ENCODE measurements around the gene HS6ST2. TPM values are rescaled to one million over a fixed set of nuclear protein-coding genes. Genes with fewer than 3 reads are reported as not detected.

Gene HS6ST2
- total RNA-seq, 4 donors from 2014 or later = 0.22 to 0.34 (median 0.33) TPM; not detected in 1

DNA sequence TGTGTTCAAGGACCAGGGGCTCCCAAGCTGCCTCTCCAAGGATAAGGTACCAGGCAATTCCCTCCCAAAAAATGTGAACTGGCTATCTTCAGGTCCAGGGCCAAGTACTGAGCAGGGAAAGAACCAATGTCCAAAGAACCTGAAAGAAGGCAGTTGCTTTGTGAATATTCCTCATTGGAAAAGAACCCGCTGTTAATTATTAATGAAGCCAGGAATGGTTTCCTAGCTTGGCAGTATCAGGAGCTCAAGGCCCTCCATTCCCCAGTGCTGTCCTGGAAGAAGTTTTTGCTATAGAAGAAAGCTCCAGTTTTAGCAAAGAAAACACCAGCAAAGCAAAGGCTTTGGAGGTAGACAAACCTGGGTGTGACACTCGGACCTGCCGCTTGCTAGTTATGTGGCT is 339.6 kb downstream of the HS6ST2 start:
- TF ChIP-seq, protein P1, sequence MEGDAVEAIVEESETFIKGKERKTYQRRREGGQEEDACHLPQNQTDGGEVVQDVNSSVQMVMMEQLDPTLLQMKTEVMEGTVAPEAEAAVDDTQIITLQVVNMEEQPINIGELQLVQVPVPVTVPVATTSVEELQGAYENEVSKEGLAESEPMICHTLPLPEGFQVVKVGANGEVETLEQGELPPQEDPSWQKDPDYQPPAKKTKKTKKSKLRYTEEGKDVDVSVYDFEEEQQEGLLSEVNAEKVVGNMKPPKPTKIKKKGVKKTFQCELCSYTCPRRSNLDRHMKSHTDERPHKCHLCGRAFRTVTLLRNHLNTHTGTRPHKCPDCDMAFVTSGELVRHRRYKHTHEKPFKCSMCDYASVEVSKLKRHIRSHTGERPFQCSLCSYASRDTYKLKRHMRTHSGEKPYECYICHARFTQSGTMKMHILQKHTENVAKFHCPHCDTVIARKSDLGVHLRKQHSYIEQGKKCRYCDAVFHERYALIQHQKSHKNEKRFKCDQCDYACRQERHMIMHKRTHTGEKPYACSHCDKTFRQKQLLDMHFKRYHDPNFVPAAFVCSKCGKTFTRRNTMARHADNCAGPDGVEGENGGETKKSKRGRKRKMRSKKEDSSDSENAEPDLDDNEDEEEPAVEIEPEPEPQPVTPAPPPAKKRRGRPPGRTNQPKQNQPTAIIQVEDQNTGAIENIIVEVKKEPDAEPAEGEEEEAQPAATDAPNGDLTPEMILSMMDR (IDR thresholded peaks at IDR 0.05; ENCODE audit: low read depth) = no peak

DNA sequence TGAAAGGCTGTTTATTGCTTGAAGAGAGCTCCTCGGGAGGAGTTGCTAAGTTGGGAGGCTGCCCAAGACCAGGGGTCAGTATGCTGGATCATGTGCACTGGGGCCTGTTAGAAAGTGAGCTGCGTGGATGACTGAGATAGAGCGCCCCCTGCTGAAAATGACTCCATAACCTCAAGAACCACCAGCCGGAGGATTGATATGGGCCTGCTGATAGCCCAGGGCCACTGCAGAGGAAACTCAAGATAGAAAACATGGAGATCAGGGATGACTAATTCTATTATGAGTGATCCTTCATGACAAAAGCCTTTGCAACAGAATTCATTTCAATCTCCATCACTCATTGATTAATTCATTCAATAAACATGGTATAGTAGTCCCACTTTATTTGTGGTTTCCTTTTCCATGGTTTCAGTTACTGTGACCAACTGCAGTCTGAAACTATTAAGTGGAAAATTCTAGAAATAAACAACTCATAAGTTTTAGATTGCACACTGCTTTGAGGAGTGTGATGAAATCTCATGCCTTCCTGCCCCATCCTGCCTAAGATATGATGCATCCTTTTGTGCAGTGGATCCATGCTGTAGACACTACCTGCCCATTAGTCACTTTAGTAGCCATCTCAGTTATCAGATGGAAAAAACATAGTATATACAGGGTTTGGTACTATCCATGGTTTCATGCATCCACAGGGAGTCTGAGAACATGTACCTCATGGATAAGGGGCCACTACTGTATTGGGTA is 342.9 kb downstream of the HS6ST2 start:
- TF ChIP-seq, protein P1 (IDR thresholded peaks at IDR 0.05; ENCODE audit: low read depth) = no peak

DNA sequence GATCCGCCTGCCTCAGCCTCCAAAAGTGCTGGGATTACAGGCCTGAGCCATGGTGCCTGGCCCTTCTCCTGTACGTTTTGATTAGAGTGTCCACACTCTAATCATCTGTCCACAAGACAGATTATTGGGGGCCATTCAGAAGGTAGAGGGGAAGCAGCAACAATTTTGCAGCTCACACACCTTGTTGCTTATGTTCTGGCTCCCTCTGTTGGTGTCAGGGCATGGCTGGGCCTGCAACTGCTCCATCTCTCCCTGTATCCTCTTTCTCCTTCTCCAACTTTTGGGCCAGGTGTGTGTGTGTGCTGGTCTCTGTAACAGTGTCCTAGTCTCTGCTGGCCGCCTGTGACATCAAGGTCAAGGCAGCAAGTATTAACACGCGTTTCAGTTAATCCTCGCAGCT is 344.1 kb downstream of the HS6ST2 start:
- TF ChIP-seq, protein P1 (IDR thresholded peaks at IDR 0.05; ENCODE audit: low read depth) = no peak

DNA sequence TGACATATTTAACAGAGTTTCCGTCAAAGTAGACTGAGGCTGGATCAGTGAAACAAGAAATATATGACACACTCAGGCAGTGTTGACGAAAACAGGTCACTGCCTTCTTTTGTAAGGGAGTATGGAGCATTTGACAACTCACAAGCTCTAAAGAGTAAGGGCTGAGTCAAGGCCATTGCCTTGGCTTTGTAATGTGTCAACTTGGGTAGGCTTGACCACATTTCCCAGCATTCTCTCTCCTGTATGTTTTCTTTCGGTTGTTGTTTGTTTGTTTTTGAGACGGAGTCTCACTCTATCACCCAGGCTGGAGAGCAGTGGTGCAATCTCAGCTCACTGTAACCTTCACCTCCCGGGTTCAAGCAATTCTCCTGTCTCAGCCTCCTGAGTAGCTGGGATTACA is 344.6 kb downstream of the HS6ST2 start:
- TF ChIP-seq, protein P1 (IDR thresholded peaks at IDR 0.05; ENCODE audit: low read depth) = no peak

DNA sequence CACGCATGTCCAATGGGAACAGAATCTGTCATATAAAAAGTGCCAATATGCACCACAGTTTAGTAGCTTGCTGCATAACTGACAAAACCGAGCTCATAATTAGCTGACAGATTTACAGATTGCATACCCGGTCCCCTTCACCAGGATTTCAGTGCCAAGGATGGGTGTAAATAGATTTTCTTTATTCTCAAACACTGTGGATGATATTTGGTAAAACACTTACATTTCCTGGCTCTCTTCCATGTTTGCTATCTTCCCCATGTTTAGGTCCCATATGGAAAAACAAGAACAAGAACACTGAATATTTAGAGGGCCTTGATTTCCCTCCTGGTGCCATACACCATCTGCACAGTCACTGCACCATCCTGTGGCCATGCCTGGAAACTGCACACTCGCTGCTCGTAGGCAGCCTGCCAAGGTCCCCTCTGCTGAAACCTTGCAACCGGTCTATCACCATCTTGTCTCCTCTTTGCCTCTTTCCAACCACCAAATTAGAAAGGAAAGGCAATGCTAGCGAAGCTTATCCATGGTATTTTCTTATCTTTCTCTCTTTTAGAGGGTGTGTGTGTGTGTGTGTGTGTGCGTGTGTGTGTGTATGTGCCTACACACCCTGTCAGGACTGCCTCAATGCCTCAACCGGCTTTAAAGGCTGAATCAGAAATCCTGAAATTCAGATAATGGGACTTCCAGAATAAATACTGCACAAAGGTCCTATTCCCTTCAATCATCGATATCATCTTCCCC is 345.4 kb downstream of the HS6ST2 start:
- TF ChIP-seq, protein P1 (IDR thresholded peaks at IDR 0.05; ENCODE audit: low read depth) = no peak

DNA sequence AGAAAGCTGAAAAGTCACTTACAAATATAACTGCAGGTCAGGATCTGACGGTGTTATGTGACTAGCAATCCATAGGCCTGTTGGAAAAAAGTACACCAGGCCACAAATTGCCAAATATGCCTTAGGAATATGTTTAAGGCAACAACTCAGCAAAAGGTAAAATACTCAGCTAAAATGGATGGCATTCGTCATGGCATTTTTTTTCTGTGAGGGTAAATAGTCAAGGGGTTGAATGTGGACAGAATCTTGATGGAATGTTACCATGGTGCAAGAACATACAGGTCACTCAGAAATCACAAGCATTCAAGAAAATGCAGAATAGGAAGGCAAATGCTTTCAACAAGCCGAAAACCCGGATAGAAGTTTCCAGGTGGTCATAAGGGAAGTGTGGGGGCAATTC is 347.9 kb downstream of the HS6ST2 start:
- TF ChIP-seq, protein P1 (IDR thresholded peaks at IDR 0.05; ENCODE audit: low read depth) = no peak

DNA sequence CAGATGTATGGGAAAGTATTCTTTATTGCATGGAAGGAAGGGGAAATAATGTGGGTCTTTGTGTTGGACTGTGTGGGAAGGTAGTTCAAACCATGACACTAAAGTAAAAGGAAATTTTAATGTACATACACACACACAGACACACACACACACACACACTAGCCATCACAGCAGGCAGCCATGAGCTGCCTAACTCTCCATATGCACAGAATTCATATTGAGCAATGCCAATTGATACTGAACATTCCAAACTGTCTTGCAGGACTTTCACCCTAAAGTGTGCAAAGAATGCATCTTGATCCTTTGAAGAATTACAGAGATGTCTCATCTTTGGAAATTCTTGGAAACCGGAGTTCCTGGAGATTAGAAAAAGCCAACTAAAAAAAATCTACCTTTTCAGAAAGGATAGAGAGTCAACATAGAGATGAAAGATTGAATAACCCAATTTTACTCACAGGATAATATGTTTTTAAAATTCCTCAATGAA is 349.0 kb downstream of the HS6ST2 start:
- TF ChIP-seq, protein P1 (IDR thresholded peaks at IDR 0.05; ENCODE audit: low read depth) = no peak

Data from subcutaneous adipose tissue (tissue), 4 donors.